ENCODE results near the gene NEK8.

Gene NEK8

DNA sequence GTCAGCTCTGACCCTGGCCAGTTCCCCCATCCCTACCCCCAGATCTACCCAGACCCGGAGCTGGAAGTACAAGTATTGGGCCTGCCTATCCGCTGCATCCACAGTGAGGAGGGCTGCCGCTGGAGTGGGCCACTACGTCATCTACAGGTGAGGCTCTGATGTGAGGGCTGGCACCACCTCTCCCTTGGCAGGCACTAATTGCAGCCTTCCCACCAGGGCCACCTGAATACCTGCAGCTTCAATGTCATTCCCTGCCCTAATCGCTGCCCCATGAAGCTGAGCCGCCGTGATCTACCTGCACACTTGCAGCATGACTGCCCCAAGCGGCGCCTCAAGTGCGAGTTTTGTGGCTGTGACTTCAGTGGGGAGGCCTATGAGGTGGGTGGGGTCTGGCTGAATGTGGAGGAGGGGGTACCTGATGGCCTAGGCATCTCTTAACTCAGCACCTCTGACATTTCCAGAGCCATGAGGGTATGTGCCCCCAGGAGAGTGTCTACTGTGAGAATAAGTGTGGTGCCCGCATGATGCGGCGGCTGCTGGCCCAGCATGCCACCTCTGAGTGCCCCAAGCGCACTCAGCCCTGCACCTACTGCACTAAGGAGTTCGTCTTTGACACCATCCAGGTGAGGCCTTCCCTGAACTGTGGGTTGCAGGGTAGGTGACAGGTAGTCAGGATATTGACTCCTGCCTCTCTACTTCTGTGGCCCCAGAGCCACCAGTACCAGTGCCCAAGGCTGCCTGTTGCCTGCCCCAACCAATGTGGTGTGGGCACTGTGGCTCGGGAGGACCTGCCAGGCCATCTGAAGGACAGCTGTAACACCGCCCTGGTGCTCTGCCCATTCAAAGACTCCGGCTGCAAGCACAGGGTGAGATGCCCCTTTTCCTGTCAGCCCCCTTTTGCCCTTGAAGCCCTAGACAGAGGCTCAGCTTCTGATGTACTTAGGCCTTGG is 19.5 kb downstream of the NEK8 start:
- no peak for ATAC-seq
- TF ChIP-seq SNAI2 (CRISPR knock-in tag; IDR thresholded peaks at IDR 0.05) (no peak), BACH2 (CRISPR knock-in tag; IDR thresholded peaks at IDR 0.05; ENCODE audit: borderline replicate concordance) (no peak), ISL1 (CRISPR knock-in tag; IDR thresholded peaks at IDR 0.05) (no peak), ZFP3 (CRISPR knock-in tag; IDR thresholded peaks at IDR 0.05) (no peak), GLIS3 (CRISPR knock-in tag; IDR thresholded peaks at IDR 0.05) (no peak), TOX (CRISPR knock-in tag; IDR thresholded peaks at IDR 0.05; ENCODE audit: borderline replicate concordance) (no peak), OSR1 (CRISPR knock-in tag; IDR thresholded peaks at IDR 0.05) (no peak), CSDC2 (CRISPR knock-in tag; IDR thresholded peaks at IDR 0.05) (no peak), ZNF8 (CRISPR knock-in tag; IDR thresholded peaks at IDR 0.05) (no peak), TCF4 (CRISPR knock-in tag; IDR thresholded peaks at IDR 0.05; ENCODE audit: borderline replicate concordance) (no peak), PPARA (CRISPR knock-in tag; IDR thresholded peaks at IDR 0.05; ENCODE audit: borderline replicate concordance) (no peak)
- TF ChIP-seq, protein P1, sequence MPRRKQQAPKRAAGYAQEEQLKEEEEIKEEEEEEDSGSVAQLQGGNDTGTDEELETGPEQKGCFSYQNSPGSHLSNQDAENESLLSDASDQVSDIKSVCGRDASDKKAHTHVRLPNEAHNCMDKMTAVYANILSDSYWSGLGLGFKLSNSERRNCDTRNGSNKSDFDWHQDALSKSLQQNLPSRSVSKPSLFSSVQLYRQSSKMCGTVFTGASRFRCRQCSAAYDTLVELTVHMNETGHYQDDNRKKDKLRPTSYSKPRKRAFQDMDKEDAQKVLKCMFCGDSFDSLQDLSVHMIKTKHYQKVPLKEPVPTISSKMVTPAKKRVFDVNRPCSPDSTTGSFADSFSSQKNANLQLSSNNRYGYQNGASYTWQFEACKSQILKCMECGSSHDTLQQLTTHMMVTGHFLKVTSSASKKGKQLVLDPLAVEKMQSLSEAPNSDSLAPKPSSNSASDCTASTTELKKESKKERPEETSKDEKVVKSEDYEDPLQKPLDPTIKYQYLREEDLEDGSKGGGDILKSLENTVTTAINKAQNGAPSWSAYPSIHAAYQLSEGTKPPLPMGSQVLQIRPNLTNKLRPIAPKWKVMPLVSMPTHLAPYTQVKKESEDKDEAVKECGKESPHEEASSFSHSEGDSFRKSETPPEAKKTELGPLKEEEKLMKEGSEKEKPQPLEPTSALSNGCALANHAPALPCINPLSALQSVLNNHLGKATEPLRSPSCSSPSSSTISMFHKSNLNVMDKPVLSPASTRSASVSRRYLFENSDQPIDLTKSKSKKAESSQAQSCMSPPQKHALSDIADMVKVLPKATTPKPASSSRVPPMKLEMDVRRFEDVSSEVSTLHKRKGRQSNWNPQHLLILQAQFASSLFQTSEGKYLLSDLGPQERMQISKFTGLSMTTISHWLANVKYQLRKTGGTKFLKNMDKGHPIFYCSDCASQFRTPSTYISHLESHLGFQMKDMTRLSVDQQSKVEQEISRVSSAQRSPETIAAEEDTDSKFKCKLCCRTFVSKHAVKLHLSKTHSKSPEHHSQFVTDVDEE (CRISPR knock-in tag; IDR thresholded peaks at IDR 0.05), result no peak
- TF ChIP-seq, protein P2, sequence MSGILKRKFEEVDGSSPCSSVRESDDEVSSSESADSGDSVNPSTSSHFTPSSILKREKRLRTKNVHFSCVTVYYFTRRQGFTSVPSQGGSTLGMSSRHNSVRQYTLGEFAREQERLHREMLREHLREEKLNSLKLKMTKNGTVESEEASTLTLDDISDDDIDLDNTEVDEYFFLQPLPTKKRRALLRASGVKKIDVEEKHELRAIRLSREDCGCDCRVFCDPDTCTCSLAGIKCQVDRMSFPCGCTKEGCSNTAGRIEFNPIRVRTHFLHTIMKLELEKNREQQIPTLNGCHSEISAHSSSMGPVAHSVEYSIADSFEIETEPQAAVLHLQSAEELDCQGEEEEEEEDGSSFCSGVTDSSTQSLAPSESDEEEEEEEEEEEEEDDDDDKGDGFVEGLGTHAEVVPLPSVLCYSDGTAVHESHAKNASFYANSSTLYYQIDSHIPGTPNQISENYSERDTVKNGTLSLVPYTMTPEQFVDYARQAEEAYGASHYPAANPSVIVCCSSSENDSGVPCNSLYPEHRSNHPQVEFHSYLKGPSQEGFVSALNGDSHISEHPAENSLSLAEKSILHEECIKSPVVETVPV (CRISPR knock-in tag; IDR thresholded peaks at IDR 0.05), result no peak
- TF ChIP-seq, protein P3, sequence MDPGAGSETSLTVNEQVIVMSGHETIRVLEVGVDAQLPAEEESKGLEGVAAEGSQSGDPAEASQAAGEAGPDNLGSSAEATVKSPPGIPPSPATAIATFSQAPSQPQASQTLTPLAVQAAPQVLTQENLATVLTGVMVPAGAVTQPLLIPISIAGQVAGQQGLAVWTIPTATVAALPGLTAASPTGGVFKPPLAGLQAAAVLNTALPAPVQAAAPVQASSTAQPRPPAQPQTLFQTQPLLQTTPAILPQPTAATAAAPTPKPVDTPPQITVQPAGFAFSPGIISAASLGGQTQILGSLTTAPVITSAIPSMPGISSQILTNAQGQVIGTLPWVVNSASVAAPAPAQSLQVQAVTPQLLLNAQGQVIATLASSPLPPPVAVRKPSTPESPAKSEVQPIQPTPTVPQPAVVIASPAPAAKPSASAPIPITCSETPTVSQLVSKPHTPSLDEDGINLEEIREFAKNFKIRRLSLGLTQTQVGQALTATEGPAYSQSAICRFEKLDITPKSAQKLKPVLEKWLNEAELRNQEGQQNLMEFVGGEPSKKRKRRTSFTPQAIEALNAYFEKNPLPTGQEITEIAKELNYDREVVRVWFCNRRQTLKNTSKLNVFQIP (CRISPR knock-in tag; IDR thresholded peaks at IDR 0.05; ENCODE audit: borderline replicate concordance, low read depth), result no peak

DNA sequence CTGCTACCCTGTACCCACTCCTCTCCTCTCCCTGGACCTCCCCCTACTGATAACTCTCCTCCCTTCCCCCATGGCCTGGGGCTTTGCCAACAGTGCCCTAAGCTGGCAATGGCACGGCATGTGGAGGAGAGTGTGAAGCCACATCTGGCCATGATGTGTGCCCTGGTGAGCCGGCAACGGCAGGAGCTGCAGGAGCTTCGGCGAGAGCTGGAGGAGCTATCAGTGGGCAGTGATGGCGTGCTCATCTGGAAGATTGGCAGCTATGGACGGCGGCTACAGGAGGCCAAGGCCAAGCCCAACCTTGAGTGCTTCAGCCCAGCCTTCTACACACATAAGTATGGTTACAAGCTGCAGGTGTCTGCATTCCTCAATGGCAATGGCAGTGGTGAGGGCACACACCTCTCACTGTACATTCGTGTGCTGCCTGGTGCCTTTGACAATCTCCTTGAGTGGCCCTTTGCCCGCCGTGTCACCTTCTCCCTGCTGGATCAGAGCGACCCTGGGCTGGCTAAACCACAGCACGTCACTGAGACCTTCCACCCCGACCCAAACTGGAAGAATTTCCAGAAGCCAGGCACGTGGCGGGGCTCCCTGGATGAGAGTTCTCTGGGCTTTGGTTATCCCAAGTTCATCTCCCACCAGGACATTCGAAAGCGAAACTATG is 20.4 kb downstream of the NEK8 start:
- ATAC-seq, result no peak
- no peak for TF ChIP-seq BACH2 (CRISPR knock-in tag; IDR thresholded peaks at IDR 0.05; ENCODE audit: borderline replicate concordance)
- TF ChIP-seq ZNF565 (CRISPR knock-in tag; conservative IDR thresholded peaks at IDR 0.05; ENCODE audit: low read depth), result no peak
- no peak for TF ChIP-seq ZNF70 (CRISPR knock-in tag; IDR thresholded peaks at IDR 0.05)
- TF ChIP-seq TOX (CRISPR knock-in tag; IDR thresholded peaks at IDR 0.05; ENCODE audit: borderline replicate concordance), result no peak

DNA sequence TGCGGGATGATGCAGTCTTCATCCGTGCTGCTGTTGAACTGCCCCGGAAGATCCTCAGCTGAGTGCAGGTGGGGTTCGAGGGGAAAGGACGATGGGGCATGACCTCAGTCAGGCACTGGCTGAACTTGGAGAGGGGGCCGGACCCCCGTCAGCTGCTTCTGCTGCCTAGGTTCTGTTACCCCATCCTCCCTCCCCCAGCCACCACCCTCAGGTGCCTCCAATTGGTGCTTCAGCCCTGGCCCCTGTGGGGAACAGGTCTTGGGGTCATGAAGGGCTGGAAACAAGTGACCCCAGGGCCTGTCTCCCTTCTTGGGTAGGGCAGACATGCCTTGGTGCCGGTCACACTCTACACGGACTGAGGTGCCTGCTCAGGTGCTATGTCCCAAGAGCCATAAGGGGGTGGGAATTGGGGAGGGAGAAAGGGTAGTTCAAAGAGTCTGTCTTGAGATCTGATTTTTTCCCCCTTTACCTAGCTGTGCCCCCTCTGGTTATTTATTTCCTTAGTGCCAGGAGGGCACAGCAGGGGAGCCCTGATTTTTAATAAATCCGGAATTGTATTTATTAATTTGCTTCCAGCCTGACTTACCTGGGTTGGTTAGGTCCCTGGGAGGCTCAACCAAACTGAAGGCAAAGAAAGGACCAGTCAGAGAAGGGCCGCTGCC is 21.1 kb downstream of the NEK8 start:
- TF ChIP-seq OSR1 (CRISPR knock-in tag; IDR thresholded peaks at IDR 0.05) (no peak), ARNTL (CRISPR knock-in tag; IDR thresholded peaks at IDR 0.05; ENCODE audit: borderline replicate concordance, low read depth) (no peak), ESRRG (CRISPR knock-in tag; IDR thresholded peaks at IDR 0.05) (no peak), RARB (CRISPR knock-in tag; IDR thresholded peaks at IDR 0.05) (no peak), ZC3H10 (CRISPR knock-in tag; IDR thresholded peaks at IDR 0.05) (no peak), BACH2 (CRISPR knock-in tag; IDR thresholded peaks at IDR 0.05; ENCODE audit: borderline replicate concordance) (no peak), SNAI2 (CRISPR knock-in tag; IDR thresholded peaks at IDR 0.05) (no peak), GLIS3 (CRISPR knock-in tag; IDR thresholded peaks at IDR 0.05) (no peak), ZFP30 (CRISPR knock-in tag; IDR thresholded peaks at IDR 0.05) (no peak)
- TF ChIP-seq, protein P4, sequence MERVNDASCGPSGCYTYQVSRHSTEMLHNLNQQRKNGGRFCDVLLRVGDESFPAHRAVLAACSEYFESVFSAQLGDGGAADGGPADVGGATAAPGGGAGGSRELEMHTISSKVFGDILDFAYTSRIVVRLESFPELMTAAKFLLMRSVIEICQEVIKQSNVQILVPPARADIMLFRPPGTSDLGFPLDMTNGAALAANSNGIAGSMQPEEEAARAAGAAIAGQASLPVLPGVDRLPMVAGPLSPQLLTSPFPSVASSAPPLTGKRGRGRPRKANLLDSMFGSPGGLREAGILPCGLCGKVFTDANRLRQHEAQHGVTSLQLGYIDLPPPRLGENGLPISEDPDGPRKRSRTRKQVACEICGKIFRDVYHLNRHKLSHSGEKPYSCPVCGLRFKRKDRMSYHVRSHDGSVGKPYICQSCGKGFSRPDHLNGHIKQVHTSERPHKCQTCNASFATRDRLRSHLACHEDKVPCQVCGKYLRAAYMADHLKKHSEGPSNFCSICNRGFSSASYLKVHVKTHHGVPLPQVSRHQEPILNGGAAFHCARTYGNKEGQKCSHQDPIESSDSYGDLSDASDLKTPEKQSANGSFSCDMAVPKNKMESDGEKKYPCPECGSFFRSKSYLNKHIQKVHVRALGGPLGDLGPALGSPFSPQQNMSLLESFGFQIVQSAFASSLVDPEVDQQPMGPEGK (CRISPR knock-in tag; IDR thresholded peaks at IDR 0.05; ENCODE audit: borderline replicate concordance), result no peak
- peak; percentile 1; the same call in 1 of the 3 replicates for ATAC-seq
